Gastrocnemius medialis (tissue), 4 donors: ENCODE results near the gene SOHLH1.

Source experiments
- POLR2A ChIP-seq, 2 donors: fragments of 450-650 bp; IDR thresholded peaks; one replicate each; pipeline ENCODE4 v1.6.1; 2017; ENCODE audit warnings: antibody characterized with exemption in 2 of 2, mild to moderate bottlenecking in 2 of 2, moderate library complexity in 2 of 2
- TF ChIP-seq, protein P1 (sequence below), 5 experiments: fragments of 450-650 bp in 3 of 5; fragments of 200-600 bp in 2 of 5; sonication (generic) in 2 of 5; IDR thresholded peaks in 4 of 5; conservative IDR thresholded peaks in 1 of 5; 1 replicate in 4 of 5; 2 replicates in 1 of 5; pipeline ENCODE4 v1.5.1; 2016 to 2019; ENCODE audit warnings: antibody characterized with exemption in 5 of 5, mild to moderate bottlenecking in 3 of 5, moderate library complexity in 3 of 5

DNA sequence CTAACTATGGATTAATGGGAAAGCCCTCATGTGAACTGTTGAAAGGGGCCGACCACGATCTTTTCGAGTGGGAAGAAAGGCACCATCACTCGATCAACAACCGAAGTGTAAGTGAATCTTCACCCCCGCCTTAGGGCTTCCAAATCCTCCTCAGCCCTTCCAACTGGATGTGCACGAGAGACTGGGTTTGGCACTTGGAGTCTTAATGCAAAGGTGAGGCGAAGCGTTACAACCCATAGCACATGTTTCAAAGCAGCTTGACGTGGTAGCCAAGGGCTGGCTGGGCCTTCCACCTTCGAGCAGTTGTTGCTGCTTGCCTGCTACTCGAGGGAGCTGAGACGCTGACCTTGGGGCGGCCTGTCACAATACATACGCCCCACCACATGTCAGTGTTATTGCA, 41.9 kb downstream of the SOHLH1 start:
- TF ChIP-seq POLR2A (IDR thresholded peaks at IDR 0.05) = no peak
- TF ChIP-seq, protein P1, sequence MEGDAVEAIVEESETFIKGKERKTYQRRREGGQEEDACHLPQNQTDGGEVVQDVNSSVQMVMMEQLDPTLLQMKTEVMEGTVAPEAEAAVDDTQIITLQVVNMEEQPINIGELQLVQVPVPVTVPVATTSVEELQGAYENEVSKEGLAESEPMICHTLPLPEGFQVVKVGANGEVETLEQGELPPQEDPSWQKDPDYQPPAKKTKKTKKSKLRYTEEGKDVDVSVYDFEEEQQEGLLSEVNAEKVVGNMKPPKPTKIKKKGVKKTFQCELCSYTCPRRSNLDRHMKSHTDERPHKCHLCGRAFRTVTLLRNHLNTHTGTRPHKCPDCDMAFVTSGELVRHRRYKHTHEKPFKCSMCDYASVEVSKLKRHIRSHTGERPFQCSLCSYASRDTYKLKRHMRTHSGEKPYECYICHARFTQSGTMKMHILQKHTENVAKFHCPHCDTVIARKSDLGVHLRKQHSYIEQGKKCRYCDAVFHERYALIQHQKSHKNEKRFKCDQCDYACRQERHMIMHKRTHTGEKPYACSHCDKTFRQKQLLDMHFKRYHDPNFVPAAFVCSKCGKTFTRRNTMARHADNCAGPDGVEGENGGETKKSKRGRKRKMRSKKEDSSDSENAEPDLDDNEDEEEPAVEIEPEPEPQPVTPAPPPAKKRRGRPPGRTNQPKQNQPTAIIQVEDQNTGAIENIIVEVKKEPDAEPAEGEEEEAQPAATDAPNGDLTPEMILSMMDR (IDR thresholded peaks at IDR 0.05 in 4 of 5, conservative IDR thresholded peaks at IDR 0.05 in 1 of 5) = no peak
